NCI-H1417 (cell line): ENCODE measurements around the gene ST6GALNAC1.
"Not testable (repeated sequence)": the region's sequence is repeated elsewhere in the genome, so short reads cannot be mapped to it uniquely, and the experiment has no call there.

Experiments used
- DNase-seq, 3 experiments: peaks; one replicate each; lab custom pipeline; 2025; lab: John Stamatoyannopoulos, UW

Gene ST6GALNAC1

DNA sequence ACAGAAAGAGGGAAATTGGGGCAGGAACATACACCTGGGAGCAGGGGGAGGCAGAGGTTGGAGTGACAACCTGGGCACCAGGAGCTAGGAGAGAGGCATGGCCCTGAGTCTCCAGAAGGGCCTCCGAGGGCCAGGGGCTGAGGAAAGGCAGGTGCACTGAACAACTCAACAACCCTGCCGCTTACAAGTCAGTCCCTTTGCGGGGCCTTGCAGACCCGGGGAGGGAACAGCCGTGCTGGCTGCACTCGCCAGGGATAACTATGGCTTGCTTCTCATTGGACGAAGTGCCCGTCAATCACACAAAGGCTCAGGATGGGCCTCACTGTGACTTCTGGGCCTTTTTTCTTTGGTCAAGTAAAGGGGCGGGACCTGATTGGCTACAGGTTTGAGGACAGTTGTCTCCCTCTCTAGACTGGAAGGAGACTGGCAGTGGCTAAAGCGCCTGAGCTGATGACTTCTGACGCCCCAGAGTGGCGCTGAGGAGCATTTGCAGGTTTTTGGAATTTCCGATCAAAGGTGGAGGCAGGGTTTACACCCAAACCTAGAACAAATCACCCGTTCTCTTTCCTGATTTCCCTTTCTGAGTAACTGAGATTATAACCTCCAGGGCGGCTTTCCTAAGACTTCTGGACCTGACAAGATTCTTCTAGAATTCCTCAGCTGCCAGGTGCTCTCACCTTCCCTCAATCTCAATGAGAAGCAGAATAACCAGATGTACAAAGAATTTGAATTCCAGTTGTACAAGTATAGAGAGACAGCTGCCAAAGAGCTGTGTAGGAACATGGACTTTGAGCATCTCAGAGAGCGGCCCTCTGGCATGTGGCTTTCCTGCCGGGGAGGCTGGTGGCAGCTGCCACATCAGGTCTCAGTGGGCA is 30.3 kb downstream of the ST6GALNAC1 start:
- DNase-seq: peak in 1 of 3 experiments; percentile 20

DNA sequence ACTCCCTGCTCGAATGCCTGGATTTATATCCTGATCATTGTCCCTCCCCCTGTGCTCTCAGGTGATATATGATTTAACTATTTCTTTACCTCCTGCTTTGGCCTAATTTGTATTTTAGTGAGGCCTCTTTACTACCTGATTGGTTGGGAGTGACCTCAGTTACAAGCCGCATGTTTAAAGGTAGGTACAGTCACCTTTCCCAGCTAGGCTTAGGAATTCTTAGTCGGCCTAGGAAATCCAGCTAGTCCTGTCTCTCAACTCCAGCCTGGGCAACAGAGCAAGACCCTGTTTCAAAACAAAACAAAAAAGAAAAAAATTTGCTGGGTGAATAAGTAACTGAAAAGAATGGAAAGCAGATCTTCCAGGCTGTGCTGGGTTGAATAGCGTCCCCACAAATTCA is 31.1 kb downstream of the ST6GALNAC1 start:
- no peak for DNase-seq

GRCh38 chr17:76611758-76612157 is 31.8 kb downstream of the ST6GALNAC1 start:
- DNase-seq: no peak

GRCh38 chr17:76611080-76611749 is 32.3 kb downstream of the ST6GALNAC1 start:
- not testable (repeated sequence) for DNase-seq

GRCh38 chr17:76606685-76607084 is 36.9 kb downstream of the ST6GALNAC1 start:
- not testable (repeated sequence) for DNase-seq

DNA sequence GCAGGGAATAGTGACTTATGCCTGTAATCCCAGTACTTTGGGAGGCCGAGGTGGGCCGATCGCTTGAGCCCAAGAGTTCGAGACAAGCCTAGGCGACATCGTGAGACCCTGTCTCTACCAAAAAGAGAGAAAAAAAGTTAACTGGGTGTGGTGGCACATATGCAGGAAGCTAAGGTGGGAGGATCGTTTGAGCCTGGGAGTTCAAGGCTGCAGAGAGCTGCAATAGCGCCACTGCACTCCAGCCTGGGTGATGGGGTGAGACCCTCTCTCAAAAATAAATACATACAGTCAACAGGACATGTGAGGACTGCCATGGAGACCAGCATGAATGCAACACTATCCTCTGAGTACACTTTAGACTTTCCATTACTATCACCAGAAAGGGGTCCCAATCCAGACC is 42.5 kb downstream of the ST6GALNAC1 start:
- DNase-seq: no peak

DNA sequence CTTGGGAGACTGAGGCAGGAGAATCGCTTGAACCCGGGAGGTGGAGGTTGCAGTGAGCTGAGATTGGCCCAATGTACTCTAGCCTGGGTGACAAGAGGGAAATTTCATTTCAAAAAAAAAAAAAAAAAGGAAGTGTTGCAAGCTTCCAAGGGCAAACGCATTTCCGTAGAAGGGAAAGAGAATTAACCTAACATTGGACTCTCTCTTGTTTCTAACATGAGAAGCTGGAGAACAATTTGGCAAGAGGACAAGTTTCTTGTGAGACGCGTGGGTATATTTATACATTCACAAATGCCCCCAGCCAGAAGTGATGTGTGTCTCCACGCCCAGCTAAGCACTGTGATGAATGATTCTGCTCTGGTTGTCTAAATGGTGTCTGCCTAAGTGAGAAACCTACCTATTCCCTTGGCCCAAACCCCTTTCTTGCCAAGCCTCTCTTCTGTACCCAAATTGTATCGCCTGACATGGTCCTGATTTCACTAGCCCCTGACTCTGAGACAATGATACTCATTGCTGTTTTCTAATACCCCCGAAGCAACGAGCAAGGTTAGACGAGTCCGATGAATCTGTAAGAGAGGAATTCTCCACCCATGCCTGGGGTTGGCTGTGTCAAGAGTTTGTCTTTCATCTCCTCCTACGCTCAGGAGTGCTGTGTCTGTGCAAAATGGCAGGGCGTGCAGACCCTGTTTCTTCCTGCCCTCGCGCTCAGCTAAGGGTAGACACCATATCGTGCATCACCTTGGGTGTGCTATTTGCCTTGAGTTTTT is 43.7 kb downstream of the ST6GALNAC1 start:
- no peak for DNase-seq

DNA sequence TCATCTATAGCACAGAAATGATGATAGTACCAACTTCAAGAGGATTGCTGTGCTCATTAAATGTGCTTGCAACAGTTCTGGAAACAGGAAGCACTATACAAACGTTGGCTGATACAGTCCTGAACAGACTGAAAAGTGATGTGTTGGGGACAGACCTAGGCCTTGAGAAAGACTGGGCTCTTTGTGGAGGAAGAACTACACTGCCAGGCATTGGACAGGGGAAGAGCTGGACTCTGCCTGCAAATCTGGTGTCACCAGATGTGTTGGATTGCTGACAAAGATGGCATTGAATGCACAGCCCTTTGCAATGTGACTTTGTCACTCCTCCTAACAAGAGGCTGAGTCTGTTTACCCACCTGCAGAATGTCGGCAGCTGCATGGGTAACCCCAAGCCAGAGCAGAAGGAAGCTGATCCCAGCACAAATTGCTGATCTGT is 45.5 kb downstream of the ST6GALNAC1 start:
- DNase-seq: peak; percentile 58 to 83 (median 68)

- DNase-seq: peak; percentile 52 to 88 (median 77)
Measured at GRCh38 chr17:76597156-76598003, 46.2 kb downstream of the ST6GALNAC1 start.

DNA sequence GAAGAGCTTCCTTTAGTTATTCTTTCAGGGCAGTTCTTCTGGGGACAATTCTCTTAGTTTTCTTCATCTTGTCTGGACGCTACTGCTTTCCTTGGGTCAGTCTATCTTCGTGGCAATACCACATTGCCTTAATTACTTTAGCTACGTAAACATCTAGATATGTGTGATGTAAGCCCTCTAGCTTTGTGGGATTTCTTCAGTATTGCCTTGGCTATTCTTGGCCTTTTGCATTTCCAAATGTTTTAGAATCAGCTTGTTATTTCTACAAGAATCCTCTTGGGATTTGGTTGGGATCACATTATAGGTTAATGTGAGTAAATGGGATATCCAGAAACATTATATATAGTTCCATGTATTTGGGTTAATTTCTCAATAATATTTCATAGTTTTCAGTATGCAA is 48.9 kb downstream of the ST6GALNAC1 start:
- no peak for DNase-seq

GRCh38 chr17:76593959-76594358 is 49.6 kb downstream of the ST6GALNAC1 start:
- DNase-seq: no peak

GRCh38 chr17:76593384-76593826 is 50.2 kb downstream of the ST6GALNAC1 start:
- DNase-seq: peak; percentile 38 to 68 (median 62)

DNA sequence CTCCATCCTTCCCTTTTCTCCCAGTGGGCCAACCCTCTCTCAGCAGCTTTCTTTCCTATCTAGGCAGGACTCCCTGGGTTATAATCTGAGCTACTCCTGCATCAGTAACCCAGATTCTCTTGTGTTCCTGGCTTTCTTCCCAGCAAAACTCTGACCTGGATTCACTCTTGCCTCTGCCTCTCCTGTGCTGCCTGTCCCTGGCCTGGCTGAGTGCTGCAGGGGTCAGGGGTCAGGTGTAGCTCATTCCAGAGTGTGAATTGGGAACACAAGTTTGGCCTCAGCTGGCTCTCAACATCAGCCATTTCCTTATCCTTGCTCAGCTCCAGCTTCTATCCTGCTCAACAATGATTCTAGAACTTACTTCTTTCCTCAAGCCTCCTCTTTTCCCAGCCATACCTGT is 55.4 kb downstream of the ST6GALNAC1 start:
- DNase-seq: no peak

DNA sequence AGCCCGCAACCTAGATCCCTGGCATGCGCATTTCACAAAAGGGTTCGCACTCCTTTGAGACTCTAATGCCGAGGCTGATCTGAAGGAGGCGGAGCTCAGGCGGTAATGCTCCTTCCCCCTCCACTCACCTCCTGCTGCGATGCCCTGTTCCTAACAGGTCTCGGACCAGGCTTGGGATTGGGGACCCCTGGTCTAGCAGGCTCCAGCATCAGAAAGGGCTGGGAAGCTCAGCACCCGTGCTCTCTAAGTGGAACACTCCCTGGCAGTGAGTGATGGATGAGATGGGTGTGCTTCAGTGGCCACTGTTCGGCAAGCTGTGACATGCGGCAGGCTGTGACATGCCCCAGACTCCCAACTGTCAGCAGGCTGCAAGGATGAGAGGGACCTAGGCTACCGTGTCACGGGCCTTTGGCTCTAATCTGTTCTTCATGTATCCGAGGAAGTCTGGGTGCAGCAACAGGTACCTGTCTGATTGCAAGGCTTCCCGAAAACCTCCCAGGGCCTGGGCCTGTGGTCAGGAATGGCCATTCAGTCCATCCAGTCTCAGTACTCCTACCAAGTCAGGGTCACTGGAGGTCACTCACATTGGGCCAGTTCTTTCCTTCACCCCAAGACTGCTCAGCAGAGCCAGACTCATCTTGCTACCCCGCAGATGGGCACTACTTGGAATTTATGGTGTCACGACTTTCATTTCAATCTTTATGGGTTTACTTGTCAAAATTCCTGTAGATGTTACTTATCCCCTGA is 56.6 kb downstream of the ST6GALNAC1 start:
- DNase-seq: peak; percentile 91 to 96 (median 93)

GRCh38 chr17:76585649-76586593 is 57.6 kb downstream of the ST6GALNAC1 start, which contains the start of gene ST6GALNAC2:
Gene ST6GALNAC2, minus strand, starts transcription at chr17:76585860. Its CDS starts 52 bp downstream, at chr17:76585808.
- peak; percentile 79 to 81 (median 80) for DNase-seq

DNA sequence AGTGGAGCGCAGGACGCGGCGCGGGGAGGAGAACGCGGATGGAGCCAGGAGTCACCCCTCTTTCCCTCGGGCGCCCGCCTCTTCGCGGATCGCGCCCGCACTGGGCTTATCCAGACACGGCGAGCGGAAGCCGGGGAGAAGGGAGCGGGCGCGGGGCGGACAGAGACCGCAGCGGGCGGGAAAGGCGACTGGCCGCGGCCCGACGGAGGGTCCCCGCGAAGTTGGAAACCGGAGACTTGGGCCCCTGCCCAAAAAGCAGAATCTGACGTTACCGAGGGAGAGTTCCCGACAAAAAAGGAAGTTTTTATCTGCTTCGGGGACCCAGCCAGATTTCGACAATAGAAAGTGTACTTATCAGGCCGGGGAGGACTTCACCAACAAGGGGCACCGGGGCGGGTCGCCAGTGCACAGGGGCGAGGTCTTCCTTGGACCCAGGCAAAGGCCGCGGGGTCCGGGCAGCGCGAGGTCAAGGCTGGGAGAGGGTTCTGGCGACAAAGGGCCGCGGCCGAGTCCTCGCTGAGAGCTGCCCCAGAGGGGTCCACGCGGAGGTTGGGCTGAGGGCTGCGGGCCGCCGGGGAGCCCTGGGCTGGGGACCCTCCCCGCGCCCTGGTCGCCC is 58.4 kb downstream of the ST6GALNAC1 start:
- no peak for DNase-seq

DNA sequence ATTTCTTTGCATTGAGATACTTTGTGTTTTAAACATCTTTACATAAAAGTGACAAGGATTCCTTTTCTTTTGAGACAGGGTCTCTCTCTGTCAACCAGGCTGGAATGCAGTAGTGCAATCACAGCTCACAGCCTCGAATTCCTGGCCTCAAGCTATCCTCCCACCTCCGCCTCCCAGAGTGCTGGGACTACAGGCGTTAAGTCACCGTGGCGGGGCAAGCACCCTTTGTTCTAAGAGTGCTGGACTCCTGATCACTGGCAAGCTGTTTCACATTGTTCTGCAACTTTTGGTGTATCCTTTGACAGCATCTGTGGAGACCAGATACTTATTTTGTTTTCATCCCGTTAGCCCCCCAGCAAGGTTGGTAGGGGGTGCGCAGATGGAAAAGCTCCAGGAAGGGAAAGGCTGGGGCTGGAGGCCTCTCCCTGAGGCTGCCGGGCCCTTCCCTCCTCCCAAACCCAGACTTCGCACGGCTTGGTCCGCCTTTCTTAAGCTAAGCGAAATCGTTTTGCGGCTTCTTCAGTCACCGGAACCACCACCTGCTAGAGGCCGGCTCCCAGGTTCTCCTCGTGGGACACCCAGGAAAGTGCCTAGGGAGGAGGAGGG is 59.0 kb downstream of the ST6GALNAC1 start:
- peak in 1 of 3 experiments; percentile 43 for DNase-seq

DNA sequence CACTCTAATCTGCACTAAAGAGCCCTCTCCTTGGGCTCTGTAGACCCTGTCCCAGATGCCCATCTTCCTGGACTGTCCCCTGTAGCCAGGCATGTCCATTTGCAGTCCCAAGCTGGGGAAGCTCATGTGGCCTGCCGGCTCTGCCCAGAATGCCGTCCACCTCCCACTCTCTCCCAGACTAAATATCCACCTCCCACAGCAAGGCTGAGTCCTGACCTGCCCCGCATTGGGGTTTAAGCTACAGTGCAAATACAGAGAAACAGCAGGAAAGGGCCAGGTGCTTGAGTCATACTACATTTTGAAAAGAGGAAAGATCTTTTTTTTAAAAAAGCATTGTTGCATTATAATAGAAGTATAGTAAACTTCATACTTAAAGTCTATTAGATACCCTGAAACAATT is 60.9 kb downstream of the ST6GALNAC1 start:
- no peak for DNase-seq
